Ureter (tissue), 1 donor: Measurements from ENCODE around the gene PAIP2B. TPM values are rescaled to one million over a fixed set of nuclear protein-coding genes. Genes with fewer than 3 reads are reported as not detected.
"Not testable (repeated sequence)": the region's sequence is repeated elsewhere in the genome, so short reads cannot be mapped to it uniquely, and the experiment has no call there.

Source experiments
- DNase-seq: peaks from one replicate; pipeline ENCODE4 v3.0.0-alpha.2; 2020; ENCODE audit warnings: low spot score
- total RNA-seq: library from RNA; stranded (reverse); gene quantifications from one replicate; pipeline ENCODE4 v1.2.4, GENCODE V29; 2023
- donor health status: DM: yes; HTN: yes; CAD: no.

Gene PAIP2B
- total RNA-seq, 1 donor from 2014 or later = 11.6 TPM

GRCh38 chr2:71216501-71216900, 10.4 kb downstream of the PAIP2B start:
- DNase-seq = no peak

DNA sequence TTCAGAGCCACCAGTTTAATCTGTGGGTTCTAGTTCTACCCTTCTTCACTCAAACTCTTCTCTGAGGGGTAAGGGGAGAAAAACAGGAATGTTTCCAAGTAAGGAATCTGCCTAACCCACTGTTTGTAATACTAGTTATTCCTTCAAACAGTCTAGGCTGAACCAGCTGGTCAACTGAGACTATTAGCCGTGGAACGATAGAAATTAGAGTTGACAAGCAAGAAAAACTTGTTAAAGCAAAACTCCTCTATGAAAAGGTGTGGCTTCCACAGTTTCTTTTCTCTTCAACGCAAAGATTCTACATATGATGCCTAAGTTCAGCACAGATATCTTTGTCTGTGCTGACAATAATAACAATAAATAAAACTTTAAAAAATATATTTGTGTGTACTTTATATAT, 11.5 kb downstream of the PAIP2B start:
- no peak for DNase-seq

GRCh38 chr2:71212336-71212735, 14.6 kb downstream of the PAIP2B start:
- DNase-seq = no peak

DNA sequence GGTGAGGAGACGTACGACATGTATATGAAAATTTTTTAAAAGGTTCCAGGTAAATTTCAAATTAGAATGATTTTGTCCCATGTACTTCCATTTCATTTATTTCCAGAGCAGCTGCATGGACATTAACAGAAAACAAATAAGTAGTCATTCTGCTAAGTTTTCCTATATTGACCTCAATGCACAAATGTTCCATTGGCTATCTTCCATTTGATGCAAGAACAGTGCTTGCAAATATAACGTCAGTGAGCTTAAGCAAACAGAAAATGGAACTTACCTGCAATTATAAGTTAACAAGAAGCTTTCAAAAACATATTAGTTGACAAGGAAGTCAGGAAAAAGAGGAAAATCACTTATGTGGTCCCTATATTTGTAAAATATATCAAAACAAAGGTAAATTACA, 16.6 kb downstream of the PAIP2B start:
- no peak for DNase-seq

- no peak for DNase-seq
These were observed 18.1 kb downstream of the PAIP2B start for GRCh38 chr2:71208756-71209155.

DNA sequence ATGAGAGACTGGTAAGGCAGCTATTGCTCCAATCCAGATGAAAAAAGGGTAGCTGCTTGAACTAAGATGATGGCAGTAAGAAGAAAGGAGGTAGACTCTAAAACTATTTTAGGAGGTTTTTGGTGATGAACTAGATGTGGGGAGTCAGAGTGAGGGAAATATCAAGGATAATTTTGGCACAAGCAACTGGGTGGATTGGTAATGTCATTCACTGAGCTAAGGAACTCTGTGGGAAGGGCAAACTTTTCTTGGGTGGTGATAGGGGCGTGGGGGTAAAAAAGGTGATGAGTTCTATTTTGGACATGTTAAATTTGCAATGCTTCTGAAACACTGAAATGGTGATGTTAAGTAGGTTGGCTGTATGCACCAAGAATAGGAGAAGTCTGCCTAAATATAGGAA, 19.3 kb downstream of the PAIP2B start:
- no peak for DNase-seq

GRCh38 chr2:71206271-71206670, 20.6 kb downstream of the PAIP2B start:
- DNase-seq = no peak

GRCh38 chr2:71191570-71191943, 35.3 kb downstream of the PAIP2B start:
- DNase-seq = no peak

DNA sequence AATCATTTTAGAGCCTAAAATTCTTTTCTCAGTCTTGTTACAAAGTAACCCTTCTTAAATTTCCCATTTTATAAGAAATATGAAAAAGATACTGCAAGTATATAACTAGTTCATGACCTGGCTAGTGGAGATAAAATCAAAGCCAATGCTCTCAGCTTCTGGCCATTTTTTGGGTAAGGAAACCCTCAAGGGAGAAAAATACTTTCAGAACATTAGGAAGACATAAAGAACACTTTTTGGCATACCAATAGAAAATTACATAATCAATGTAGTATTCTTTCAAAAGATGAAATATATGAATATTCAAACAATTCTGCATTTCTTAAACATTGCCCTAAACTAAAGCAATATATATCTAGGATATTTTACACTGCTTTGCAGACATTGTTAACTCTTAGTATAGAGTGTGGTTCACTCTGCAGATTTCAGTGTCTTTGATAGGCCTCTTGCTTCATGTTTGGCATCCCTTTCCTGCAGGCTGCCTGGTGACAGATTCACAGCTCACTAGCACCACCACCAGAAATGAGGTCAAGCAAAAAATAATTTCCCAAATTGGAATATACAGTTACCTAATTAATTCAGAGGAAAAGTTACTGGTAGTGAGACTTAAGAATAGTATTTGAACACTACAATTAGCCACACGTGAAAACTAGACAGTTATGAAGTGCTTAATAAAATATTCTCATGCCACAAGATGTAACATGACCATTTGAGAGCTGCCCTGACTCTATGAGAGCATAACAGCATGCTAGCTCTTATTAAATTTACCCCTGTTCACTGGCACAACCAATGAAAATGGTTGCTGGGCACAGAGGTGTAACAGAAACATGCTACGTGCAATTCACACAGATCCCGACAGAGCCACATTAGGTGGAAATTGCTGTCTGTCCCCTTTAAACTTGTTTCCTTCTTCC, 36.0 kb downstream of the PAIP2B start:
- no peak for DNase-seq

GRCh38 chr2:71187589-71187988, 39.3 kb downstream of the PAIP2B start:
- no peak for DNase-seq

DNA sequence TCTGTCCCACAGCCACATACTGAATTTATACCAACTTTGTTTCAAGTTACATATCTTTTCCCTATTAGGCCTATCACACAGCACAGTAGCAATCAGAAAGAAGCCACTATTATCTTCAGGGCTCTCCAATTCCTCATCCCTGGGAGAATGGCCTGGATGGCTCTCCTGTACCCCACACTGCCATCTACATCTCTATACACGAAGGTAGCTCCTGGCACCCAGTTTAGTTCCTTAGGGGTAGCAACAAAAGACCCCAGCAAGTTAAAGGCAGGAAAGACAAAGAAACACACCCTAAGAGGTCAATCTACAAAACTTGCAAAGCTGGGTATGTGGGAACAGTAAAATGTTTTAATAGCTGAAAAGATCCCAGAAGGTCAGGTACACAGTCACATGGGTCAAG, 39.9 kb downstream of the PAIP2B start:
- no peak for DNase-seq

- not testable (repeated sequence) for DNase-seq
These were observed 43.4 kb downstream of the PAIP2B start for GRCh38 chr2:71183306-71184115.

GRCh38 chr2:71181316-71181715, 45.6 kb downstream of the PAIP2B start:
- DNase-seq = no peak

- DNase-seq = not testable (repeated sequence)
These were observed 48.1 kb downstream of the PAIP2B start for GRCh38 chr2:71178836-71179235.

GRCh38 chr2:71174207-71174606, 52.7 kb downstream of the PAIP2B start:
- no peak for DNase-seq

DNA sequence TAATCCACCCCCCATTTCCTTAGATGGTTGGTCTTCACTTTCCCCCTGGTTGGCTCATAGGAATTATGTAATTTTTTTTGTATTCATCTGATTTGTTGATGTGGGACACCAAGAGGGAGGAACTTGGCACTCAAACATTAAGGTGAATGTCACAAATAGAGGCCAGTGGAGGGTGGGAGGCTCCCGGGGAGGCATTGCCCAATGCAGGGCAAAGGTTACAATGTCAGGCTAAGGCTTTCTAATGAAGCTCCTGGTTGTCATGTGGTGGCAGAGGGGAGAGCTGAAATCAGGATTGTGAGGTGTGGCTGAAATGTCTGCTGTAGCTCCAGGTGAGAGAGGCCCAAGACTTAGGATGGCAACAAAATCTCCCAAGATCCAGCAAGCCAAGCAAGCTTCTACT, 53.8 kb downstream of the PAIP2B start:
- DNase-seq = no peak

- DNase-seq = no peak
These were observed 60.1 kb downstream of the PAIP2B start for GRCh38 chr2:71166812-71167211.

GRCh38 chr2:71157124-71157793, 69.6 kb downstream of the PAIP2B start:
- DNase-seq = peak; percentile 43

DNA sequence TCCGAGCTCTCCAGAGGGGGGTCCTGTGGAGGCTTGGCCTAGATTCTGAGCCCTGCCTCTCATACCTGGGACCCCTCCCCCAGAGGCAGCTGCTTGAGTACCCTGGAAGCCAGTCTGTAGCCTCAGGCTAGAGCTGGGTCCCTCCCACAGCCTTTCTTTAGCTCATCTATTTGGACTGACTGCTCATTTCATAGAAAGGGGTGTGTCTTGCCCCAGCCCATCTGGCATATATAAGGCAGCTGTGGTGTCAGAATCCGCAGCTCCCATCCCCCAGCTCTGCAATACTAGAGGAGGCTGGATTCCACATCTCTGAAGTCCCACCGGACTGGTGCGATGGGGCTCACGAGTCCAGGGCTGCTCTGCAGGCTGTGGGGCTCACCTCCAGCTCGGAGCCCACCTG, 70.3 kb downstream of the PAIP2B start:
- no peak for DNase-seq

GRCh38 chr2:71155846-71156245, 71.1 kb downstream of the PAIP2B start:
- DNase-seq = no peak

DNA sequence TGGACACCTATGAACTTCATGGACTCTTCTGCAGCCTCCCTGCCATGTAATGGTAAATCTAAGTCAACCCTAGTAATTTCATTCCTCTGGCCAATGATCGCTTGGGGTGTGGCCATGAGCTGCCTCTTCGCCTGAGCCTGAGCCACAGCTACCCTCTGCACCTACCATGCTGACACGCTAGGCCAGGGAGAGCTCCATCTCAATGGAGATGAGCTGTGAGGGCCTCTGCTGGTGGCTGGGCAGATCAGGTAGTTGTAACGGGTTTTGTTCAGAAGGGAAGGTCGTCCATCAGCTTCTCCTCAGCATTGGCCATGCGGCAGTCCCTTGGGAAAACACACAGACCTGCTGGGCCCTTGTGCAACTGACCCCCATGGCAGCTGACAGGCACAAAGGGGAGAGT, 72.1 kb downstream of the PAIP2B start:
- no peak for DNase-seq

DNA sequence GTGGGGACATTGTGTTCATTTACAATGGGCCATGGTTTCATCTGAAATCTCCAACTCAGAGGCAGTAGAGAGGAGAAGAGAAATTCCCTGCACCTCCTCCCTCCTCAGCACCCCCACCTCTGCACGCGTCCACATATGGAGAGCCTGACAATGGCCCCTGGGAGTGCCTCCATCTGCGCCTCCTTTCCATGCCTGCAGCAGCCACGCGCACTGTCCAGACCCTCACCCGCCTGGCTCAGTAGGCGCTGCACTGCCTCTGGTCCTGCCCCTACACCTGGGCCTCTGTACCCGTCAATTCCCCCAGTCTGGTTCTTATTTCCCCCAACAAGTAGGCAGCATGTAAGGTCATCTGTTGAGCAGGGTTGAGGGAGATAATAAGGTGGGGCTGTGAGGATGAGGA, 72.6 kb downstream of the PAIP2B start:
- no peak for DNase-seq
